Type B pancreatic cell (in vitro differentiated cells): ENCODE measurements around the gene ANO10. TPM values are rescaled to one million over a fixed set of nuclear protein-coding genes. Genes with fewer than 3 reads are reported as not detected.
"Not testable (repeated sequence)": the region's sequence is repeated elsewhere in the genome, so short reads cannot be mapped to it uniquely, and the experiment has no call there.

ENCODE experiments used
- DNase-seq: peaks from one replicate; pipeline ENCODE4 v3.0.0; 2021; ENCODE audit warnings: mixed read lengths; ENCODE audit not compliant: unreplicated experiment; ENCODE audit errors: extremely low spot score
- H3K27ac Mint-ChIP-seq: 2 replicates; pipeline ENCODE4 v1.8.0; 2021; ENCODE audit warnings: mild to moderate bottlenecking, mixed read lengths
- H3K27me3 Mint-ChIP-seq: 2 replicates; pipeline ENCODE4 v1.8.0; 2021; ENCODE audit warnings: mixed read lengths
- H3K36me3 Mint-ChIP-seq: 2 replicates; pipeline ENCODE4 v1.8.0; 2021; ENCODE audit warnings: mixed read lengths
- H3K4me1 Mint-ChIP-seq: one replicate; pipeline ENCODE4 v1.8.0; 2021; ENCODE audit warnings: mixed read lengths; ENCODE audit not compliant: unreplicated experiment
- H3K4me3 Mint-ChIP-seq: 2 replicates; pipeline ENCODE4 v1.8.0; 2021; ENCODE audit warnings: mild to moderate bottlenecking, mixed read lengths
- H3K9me3 Mint-ChIP-seq: 2 replicates; pipeline ENCODE4 v1.8.0; 2021; ENCODE audit warnings: mixed read lengths
- total RNA-seq: library from RNA; stranded (reverse); gene quantifications from 2 replicates; pipeline ENCODE4 v1.2.1, GENCODE V29; 2021; ENCODE audit warnings: low replicate concordance
- TF ChIP-seq, protein P1 (sequence below): fragments of 200-600 bp; sonication (generic); conservative IDR thresholded peaks from 2 replicates; pipeline ENCODE4 v1.5.0; 2021; ENCODE audit warnings: antibody characterized with exemption, mild to moderate bottlenecking

Gene ANO10
- total RNA-seq, 1 donor from 2014 or later, result 32.5 TPM

DNA sequence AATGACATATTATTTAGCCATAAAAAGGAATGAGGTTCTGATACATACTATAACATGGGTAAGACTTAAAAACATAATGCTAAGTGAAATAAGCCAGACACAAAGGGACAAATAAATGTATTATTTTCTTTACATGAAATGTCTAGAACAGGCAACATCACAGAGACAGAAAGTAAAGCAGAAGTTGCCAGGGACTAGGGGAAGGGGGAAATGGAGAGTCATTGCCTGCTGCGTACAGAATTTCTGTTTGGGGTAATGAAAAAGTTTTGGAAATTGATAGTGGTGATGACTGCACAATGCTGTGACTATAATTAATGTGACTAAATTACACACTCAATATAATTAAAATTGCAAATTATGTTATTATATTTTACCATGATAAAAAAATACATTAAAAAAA, 99.9 kb downstream of the ANO10 start:
- no peak overlapping the region for H3K27ac Mint-ChIP-seq
- TF ChIP-seq, protein P1, sequence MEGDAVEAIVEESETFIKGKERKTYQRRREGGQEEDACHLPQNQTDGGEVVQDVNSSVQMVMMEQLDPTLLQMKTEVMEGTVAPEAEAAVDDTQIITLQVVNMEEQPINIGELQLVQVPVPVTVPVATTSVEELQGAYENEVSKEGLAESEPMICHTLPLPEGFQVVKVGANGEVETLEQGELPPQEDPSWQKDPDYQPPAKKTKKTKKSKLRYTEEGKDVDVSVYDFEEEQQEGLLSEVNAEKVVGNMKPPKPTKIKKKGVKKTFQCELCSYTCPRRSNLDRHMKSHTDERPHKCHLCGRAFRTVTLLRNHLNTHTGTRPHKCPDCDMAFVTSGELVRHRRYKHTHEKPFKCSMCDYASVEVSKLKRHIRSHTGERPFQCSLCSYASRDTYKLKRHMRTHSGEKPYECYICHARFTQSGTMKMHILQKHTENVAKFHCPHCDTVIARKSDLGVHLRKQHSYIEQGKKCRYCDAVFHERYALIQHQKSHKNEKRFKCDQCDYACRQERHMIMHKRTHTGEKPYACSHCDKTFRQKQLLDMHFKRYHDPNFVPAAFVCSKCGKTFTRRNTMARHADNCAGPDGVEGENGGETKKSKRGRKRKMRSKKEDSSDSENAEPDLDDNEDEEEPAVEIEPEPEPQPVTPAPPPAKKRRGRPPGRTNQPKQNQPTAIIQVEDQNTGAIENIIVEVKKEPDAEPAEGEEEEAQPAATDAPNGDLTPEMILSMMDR, result no peak
- peaks cover 12% of the 10 kb centered on the region for H3K36me3 Mint-ChIP-seq
- DNase-seq, result no peak
- H3K4me1 Mint-ChIP-seq, result no peaks in the 10 kb centered on the region
- H3K9me3 Mint-ChIP-seq, result peaks cover 15% of the 10 kb centered on the region
- no peaks in the 10 kb centered on the region for H3K27me3 Mint-ChIP-seq
- H3K4me3 Mint-ChIP-seq, result no peak overlapping the region

- H3K27ac Mint-ChIP-seq, DNase-seq, H3K4me3 Mint-ChIP-seq, H3K4me1 Mint-ChIP-seq, H3K27me3 Mint-ChIP-seq: not testable (repeated sequence)
- peaks cover 15% of the 10 kb centered on the region for H3K9me3 Mint-ChIP-seq
- peaks cover 19% of the 10 kb centered on the region for H3K36me3 Mint-ChIP-seq
These were observed 103.3 kb downstream of the ANO10 start for GRCh38 chr3:43518515-43518914.

DNA sequence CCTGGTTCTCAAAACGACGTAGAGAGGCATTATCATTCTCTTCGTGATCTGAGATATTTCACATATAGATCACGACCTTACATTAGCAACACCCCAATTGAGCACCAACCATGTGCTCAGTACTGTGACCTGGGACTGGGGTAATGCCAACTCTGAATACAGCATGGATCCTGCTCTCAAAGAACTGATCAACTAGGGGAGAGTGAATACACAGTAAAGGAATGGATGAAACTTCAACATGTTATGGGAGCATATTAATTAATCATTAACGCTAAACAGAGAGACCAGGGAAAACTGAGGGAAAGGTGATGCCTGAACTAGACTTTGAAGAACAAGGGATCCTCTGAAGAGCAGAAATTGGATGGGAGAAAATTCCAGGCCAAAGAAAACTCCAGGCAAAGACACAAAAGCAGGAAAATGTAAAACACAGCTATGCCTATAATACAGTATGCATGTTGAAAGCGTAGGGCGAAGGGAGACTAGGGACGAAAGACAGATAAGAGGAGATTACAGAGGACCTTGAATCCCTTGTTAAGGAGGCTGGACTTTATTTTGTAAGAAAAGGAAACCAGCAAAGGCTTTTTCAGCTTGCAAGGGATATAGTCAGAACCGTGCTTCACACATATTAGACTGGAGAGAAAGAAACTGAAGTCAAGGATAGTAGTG, 105.7 kb downstream of the ANO10 start:
- TF ChIP-seq, protein P1, result no peak
- Mint-ChIP-seq H3K27ac (no peak overlapping the region), H3K9me3 (peaks cover 15% of the 10 kb centered on the region), H3K4me1 (no peaks in the 10 kb centered on the region), H3K27me3 (no peaks in the 10 kb centered on the region), H3K4me3 (no peak overlapping the region), H3K36me3 (peaks cover 21% of the 10 kb centered on the region)
- DNase-seq, result no peak

GRCh38 chr3:43515208-43515917, 106.4 kb downstream of the ANO10 start:
- Mint-ChIP-seq H3K4me3 (no peak overlapping the region), H3K27ac (no peak overlapping the region), H3K9me3 (peaks cover 15% of the 10 kb centered on the region), H3K27me3 (no peaks in the 10 kb centered on the region), H3K36me3 (peaks cover 21% of the 10 kb centered on the region), H3K4me1 (no peaks in the 10 kb centered on the region)
- TF ChIP-seq, protein P1, result no peak
- DNase-seq, result no peak

GRCh38 chr3:43512754-43513404, 108.9 kb downstream of the ANO10 start:
- Mint-ChIP-seq H3K27ac (no peak overlapping the region), H3K36me3 (peaks cover 9% of the 10 kb centered on the region), H3K4me1 (no peaks in the 10 kb centered on the region), H3K9me3 (peaks cover 1% of the 10 kb centered on the region), H3K27me3 (no peaks in the 10 kb centered on the region), H3K4me3 (no peak overlapping the region)
- TF ChIP-seq, protein P1, result no peak
- DNase-seq, result no peak

DNA sequence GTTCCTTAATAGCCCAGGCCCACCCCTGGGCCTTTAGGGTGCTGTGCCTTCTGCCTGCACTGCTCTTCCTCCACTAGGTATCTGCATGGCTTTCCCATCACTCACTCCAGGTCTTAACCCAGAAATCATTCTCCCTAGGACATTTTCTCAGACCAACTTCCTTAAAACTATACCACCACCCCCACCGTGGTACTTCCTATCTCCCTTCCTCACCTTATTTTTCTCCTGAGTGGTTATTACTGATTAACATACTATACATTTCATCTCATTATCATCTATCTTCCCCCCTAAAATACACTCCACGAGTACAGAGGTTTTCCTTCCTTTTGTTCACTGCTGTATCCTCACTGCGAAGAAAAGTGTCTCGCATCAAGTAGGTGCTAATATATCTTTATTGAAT, 115.2 kb downstream of the ANO10 start:
- Mint-ChIP-seq H3K27me3 (no peaks in the 10 kb centered on the region), H3K4me1 (no peaks in the 10 kb centered on the region), H3K36me3 (no peaks in the 10 kb centered on the region), H3K27ac (no peak overlapping the region), H3K4me3 (no peak overlapping the region), H3K9me3 (no peaks in the 10 kb centered on the region)
- no peak for DNase-seq
- TF ChIP-seq, protein P1, result no peak
